Measurements from ENCODE around the gene KCNE2.
"Not testable (repeated sequence)": the region's sequence is repeated elsewhere in the genome, so short reads cannot be mapped to it uniquely, and the experiment has no call there.

DNA sequence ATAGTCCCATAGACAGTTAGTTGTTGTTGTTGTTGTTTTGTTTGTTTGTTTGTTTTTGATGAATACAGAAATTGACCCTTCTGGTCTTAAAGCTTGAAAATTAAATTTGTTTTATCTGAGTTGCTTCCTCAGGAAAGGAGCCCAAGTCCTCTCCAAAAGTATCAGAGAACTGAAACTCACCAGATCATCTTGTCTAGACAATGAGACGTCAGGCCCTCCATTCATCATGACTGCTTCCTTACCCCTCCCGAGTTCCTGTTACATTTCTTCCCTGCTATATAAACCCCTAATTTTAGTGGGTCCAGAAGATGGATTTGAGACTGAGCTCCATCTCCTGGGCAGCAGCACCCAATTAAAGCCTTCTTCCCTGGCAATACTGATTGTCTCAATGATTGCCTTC lies 42.9 kb downstream of the KCNE2 start:
- TF ChIP-seq, protein P1, sequence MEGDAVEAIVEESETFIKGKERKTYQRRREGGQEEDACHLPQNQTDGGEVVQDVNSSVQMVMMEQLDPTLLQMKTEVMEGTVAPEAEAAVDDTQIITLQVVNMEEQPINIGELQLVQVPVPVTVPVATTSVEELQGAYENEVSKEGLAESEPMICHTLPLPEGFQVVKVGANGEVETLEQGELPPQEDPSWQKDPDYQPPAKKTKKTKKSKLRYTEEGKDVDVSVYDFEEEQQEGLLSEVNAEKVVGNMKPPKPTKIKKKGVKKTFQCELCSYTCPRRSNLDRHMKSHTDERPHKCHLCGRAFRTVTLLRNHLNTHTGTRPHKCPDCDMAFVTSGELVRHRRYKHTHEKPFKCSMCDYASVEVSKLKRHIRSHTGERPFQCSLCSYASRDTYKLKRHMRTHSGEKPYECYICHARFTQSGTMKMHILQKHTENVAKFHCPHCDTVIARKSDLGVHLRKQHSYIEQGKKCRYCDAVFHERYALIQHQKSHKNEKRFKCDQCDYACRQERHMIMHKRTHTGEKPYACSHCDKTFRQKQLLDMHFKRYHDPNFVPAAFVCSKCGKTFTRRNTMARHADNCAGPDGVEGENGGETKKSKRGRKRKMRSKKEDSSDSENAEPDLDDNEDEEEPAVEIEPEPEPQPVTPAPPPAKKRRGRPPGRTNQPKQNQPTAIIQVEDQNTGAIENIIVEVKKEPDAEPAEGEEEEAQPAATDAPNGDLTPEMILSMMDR (IDR thresholded peaks at IDR 0.05; ENCODE audit: borderline replicate concordance, extremely low read depth, low read length, poor library complexity, severe bottlenecking), result not testable (repeated sequence)
- TF ChIP-seq EZH2 (IDR thresholded peaks at IDR 0.05; ENCODE audit: borderline replicate concordance, low read depth, low read length, severe bottlenecking), result not testable (repeated sequence)
